GM12878 (cell line): ENCODE measurements around the gene SLC12A6. TPM values are rescaled to one million over a fixed set of nuclear protein-coding genes. Genes with fewer than 3 reads are reported as not detected.

ENCODE experiments used
- ATAC-seq: fragments of 200-7000 bp; cut with Tn5 transposase; 3 replicates; pipeline ENCODE4 v1.9.1; 2020; ENCODE audit warnings: mild to moderate bottlenecking, moderate library complexity
- BruUV-seq: library from RNA; stranded (reverse); fragments of 400-500 nt; replicated peaks from 2 replicates; lab custom pipeline; 2021; lab: Mats Ljungman, UMichigan
- CTCF ChIA-PET: fragments of 300-600 bp; sonication (Branson Sonifier 250); formaldehyde crosslinking; extraction: SDS; loops from one replicate; lab custom pipeline; 2021; ENCODE audit warnings: inconsistent platforms; lab: Yijun Ruan, JAX
- POLR2A ChIA-PET: fragments of 350-600 bp; formaldehyde crosslinking; extraction: SDS; loops from one replicate; lab custom pipeline; 2021; ENCODE audit warnings: inconsistent platforms; lab: Charles Lee
- RAD21 ChIA-PET: fragments of 300-600 bp; sonication (Branson Sonifier 250); formaldehyde crosslinking; loops from one replicate; lab custom pipeline; 2023; ENCODE audit warnings: antibody characterized with exemption; ENCODE audit not compliant: unreplicated experiment; lab: Charles Lee
- SMC1A ChIA-PET: fragments of 300-600 bp; sonication (Branson Sonifier 250); formaldehyde crosslinking; loops from one replicate; lab custom pipeline; 2023; ENCODE audit not compliant: unreplicated experiment, uncharacterized antibody; lab: Charles Lee
- DNase-seq: peaks from one replicate; pipeline ENCODE4 v3.0.0-alpha.2; 2011; ENCODE audit warnings: low read depth, low spot score
- FAIRE-seq: peaks from 3 replicates; lab custom pipeline; 2011; peaks lifted over from hg19 to GRCh38; lab: Jason Lieb, UNC
- H2AFZ ChIP-seq: 2 replicates; pipeline ENCODE4 v1.6.0; 2011; ENCODE audit warnings: low read depth, low read length, control low read depth; ENCODE audit not compliant: control insufficient read depth
- H3K27ac ChIP-seq: 2 replicates; pipeline ENCODE4 v1.5.1; 2011; ENCODE audit warnings: control low read depth; ENCODE audit not compliant: control insufficient read depth, insufficient read depth
- H3K27me3 ChIP-seq, 2 experiments: replicated peaks in 1 of 2; 2 replicates each; pipeline versions ENCODE4 v1.6.0 to v1.6.1; 2011; ENCODE audit warnings: low read length in 1 of 2; ENCODE audit not compliant: control insufficient read depth in 2 of 2, insufficient read depth in 2 of 2
- H3K36me3 ChIP-seq, 2 experiments: 2 replicates each; pipeline ENCODE4 v1.5.1; 2011; ENCODE audit warnings: low read length in 1 of 2; ENCODE audit not compliant: control insufficient read depth in 2 of 2, insufficient read depth in 2 of 2
- H3K4me1 ChIP-seq: 2 replicates; pipeline ENCODE4 v1.6.1; 2011; ENCODE audit warnings: mild to moderate bottlenecking, low read length, moderate library complexity, mixed read lengths; ENCODE audit not compliant: control insufficient read depth, insufficient read depth
- H3K4me2 ChIP-seq: 2 replicates; pipeline ENCODE4 v1.6.0; 2011; ENCODE audit warnings: control low read depth; ENCODE audit not compliant: control insufficient read depth, insufficient read depth
- H3K4me3 ChIP-seq: fragments of 200-600 bp; sonication (generic); 2 replicates; pipeline ENCODE4 v1.5.1; 2016
- H3K79me2 ChIP-seq: 2 replicates; pipeline ENCODE4 v1.6.0; 2011; ENCODE audit warnings: low read length; ENCODE audit not compliant: control insufficient read depth, insufficient read depth
- H3K9ac ChIP-seq: 2 replicates; pipeline ENCODE4 v1.8.0; 2011; ENCODE audit warnings: low read length, control low read depth, mixed read lengths; ENCODE audit not compliant: control insufficient read depth, insufficient read depth
- H3K9me3 ChIP-seq: replicated peaks from 3 replicates; pipeline ENCODE4 v1.5.1; 2011; ENCODE audit warnings: mild to moderate bottlenecking, low read length; ENCODE audit not compliant: control insufficient read depth, insufficient read depth
- H4K20me1 ChIP-seq: 2 replicates; pipeline ENCODE4 v1.6.0; 2011; ENCODE audit not compliant: control insufficient read depth, insufficient read depth
- BCL11A ChIP-seq: IDR thresholded peaks from 2 replicates; pipeline ENCODE4 v1.6.1; 2011; ENCODE audit warnings: low read depth, low read length
- CBX3 ChIP-seq: fragments of 200-600 bp; sonication (generic); IDR thresholded peaks from 2 replicates; pipeline ENCODE4 v1.6.1; 2016; ENCODE audit warnings: low read depth, borderline replicate concordance
- DPF2 ChIP-seq: fragments of 450-650 bp; IDR thresholded peaks from 2 replicates; pipeline ENCODE4 v1.6.1; 2017; ENCODE audit warnings: mild to moderate bottlenecking
- HDAC2 ChIP-seq: fragments of 200-600 bp; sonication (generic); IDR thresholded peaks from 2 replicates; pipeline ENCODE4 v1.6.1; 2017
- POLR2A ChIP-seq: IDR thresholded peaks from 2 replicates; pipeline ENCODE4 v1.6.1; 2011; ENCODE audit warnings: low read depth, mild to moderate bottlenecking, low read length
- RELA ChIP-seq: fragments of 450-650 bp; IDR thresholded peaks from 2 replicates; pipeline ENCODE4 v1.8.0; 2014; ENCODE audit warnings: borderline replicate concordance; ENCODE audit not compliant: partially characterized antibody
- STAT1 ChIP-seq: fragments of 450-650 bp; conservative IDR thresholded peaks from 2 replicates; pipeline ENCODE4 v1.6.1; 2014; ENCODE audit warnings: antibody characterized with exemption, mild to moderate bottlenecking
- TCF12 ChIP-seq: IDR thresholded peaks from 2 replicates; pipeline ENCODE4 v1.6.1; 2011; ENCODE audit warnings: low read depth, mild to moderate bottlenecking, low read length
- ZNF384 ChIP-seq: IDR thresholded peaks from 2 replicates; pipeline ENCODE4 v1.6.1; 2012; ENCODE audit warnings: low read depth, mild to moderate bottlenecking, low read length, improper control_type of control experiment, borderline replicate concordance
- ZZZ3 ChIP-seq: IDR thresholded peaks from 2 replicates; pipeline ENCODE4 v1.6.1; 2011; ENCODE audit warnings: low read depth; ENCODE audit not compliant: control insufficient read depth, insufficient read length
- WGBS: methylation state at CpG from one replicate; pipeline ENCODE4 v1.1.6; 2016; ENCODE audit warnings: low lambda C conversion rate; ENCODE audit not compliant: insufficient replicate concordance, insufficient coverage; ENCODE audit errors: missing lambda C conversion rate; 5-methylcytosine and 5-hydroxymethylcytosine counted together
- in situ Hi-C: fragments of 300-500 bp; cut with MboI; formaldehyde crosslinking; loops from 9 replicates; pipeline ENCODE4 v1.14.3; 2018; ENCODE audit warnings: mixed read lengths
- intact Hi-C: fragments of 100-400 bp; cut with micrococcal nuclease; formaldehyde crosslinking; loops from one replicate; pipeline ENCODE4 v1.14.2; 2022; ENCODE audit not compliant: unreplicated experiment
- polyA plus RNA-seq, 11 experiments: library from polyadenylated mRNA; depleted of rRNA in 4 of 11; unstranded in 6 of 11; stranded (reverse) in 5 of 11; fragments of >200 nt; fragmentation: Nextera tagmentation in 4 of 11; fragmentation: Illumina TruSeq in 1 of 11; extraction: Ambion mirVana in 4 of 11; extraction: Trizol in 1 of 11; gene quantifications; 1 replicate in 1 of 11; 2 replicates in 10 of 11; pipeline versions ENCODE4 v1.2.1 to v1.2.3, GENCODE V29; 2011 to 2016; ENCODE audit warnings: inconsistent platforms in 2 of 11, missing spikeins in 2 of 11, low read depth in 1 of 11
- total RNA-seq, 4 experiments: library from RNA; depleted of rRNA in 3 of 4; stranded (reverse); fragments of >200 nt in 3 of 4; fragmentation: Illumina TruSeq in 1 of 4; extraction: Trizol in 1 of 4; gene quantifications; 2 replicates each; pipeline versions ENCODE4 v1.2.1 to v1.2.3, GENCODE V29; 2013 to 2021

The SLC12A6 gene
- total and polyA plus RNA-seq, 10 of the 15 experiments (the other 5 are each of a cell fraction or from before 2014, with no cell fraction given) = 4.7 to 94.4 (median 34.2) TPM

GRCh38 chr15:34348735-34349300 is 11.2 kb upstream of the SLC12A6 start:
- ATAC-seq = no peak
- TF ChIP-seq STAT1 = no peak
- TF ChIP-seq HDAC2 = no peak
- no peak for TF ChIP-seq TCF12
- TF ChIP-seq CBX3 = no peak
- no peak for TF ChIP-seq DPF2
- no peak for TF ChIP-seq POLR2A
- TF ChIP-seq ZZZ3 = no peak
- TF ChIP-seq ZNF384 = no peak
- TF ChIP-seq BCL11A = no peak
- TF ChIP-seq RELA = no peak
- no peaks in the 10 kb centered on the region for H3K36me3 ChIP-seq
- POLR2A ChIA-PET = no interaction called here
- RAD21 ChIA-PET = no interaction called here
- in situ Hi-C loops = no loop called here
- no peak for DNase-seq
- no peaks in the 10 kb centered on the region for H3K9me3 ChIP-seq
- H4K20me1 ChIP-seq = no peaks in the 10 kb centered on the region
- H2AFZ ChIP-seq = no peak overlapping the region
- no peak overlapping the region for H3K4me2 ChIP-seq
- CTCF ChIA-PET = no interaction called here
- WGBS = 0% methylated on average over 1 of the region's 1 CpG
- H3K27ac ChIP-seq = no peak overlapping the region
- no peak overlapping the region for H3K4me3 ChIP-seq
- H3K27me3 ChIP-seq = no peaks in the 10 kb centered on the region
- intact Hi-C loops = no loop called here
- BruUV-seq = no TSS peak
- no peak overlapping the region for H3K9ac ChIP-seq
- SMC1A ChIA-PET = no interaction called here
- FAIRE-seq = no peak
- H3K79me2 ChIP-seq = no peaks in the 10 kb centered on the region
- H3K4me1 ChIP-seq = no peaks in the 10 kb centered on the region
